Esophagus muscularis mucosa (tissue), 3 donors: Measurements from ENCODE around the gene COL26A1.

ENCODE experiments used
- CTCF ChIP-seq, 3 experiments: fragments of 200-600 bp in 2 of 3; fragments of 450-650 bp in 1 of 3; sonication (generic) in 2 of 3; IDR thresholded peaks; one replicate each; pipeline ENCODE4 v1.5.1; 2017 to 2019; ENCODE audit warnings: antibody characterized with exemption in 3 of 3, mild to moderate bottlenecking in 2 of 3, moderate library complexity in 1 of 3
- POLR2A ChIP-seq: fragments of 450-650 bp; IDR thresholded peaks from one replicate; pipeline ENCODE4 v1.6.1; 2017; ENCODE audit warnings: antibody characterized with exemption, moderate library complexity, mild to moderate bottlenecking, low read depth

GRCh38 chr7:101362334-101363195 lies at the start of gene COL26A1:
- TF ChIP-seq POLR2A = no peak
- TF ChIP-seq CTCF (IDR thresholded peaks at IDR 0.05) = no peak
